ENCODE results near the gene TMEM95.

TMEM95 gene

DNA sequence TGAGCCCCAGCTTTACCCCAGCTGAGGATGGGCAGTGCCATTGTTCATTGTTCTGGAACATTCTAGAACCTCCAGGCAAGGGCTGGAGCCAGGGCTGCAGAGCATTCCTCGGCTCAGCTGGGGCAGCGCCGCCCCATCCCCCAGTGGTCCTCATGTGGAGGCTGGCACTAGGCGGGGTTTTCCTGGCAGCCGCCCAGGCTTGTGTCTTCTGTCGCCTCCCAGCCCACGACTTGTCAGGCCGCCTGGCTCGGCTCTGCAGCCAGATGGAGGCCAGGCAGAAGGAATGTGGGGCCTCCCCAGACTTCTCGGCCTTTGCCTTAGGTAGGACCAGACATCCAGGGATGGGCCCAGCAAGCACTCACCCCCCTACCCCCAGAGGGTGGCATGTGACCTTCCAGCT lies at the start of gene TMEM95:
TSS of gene TMEM95 (plus strand) at position 104 of the 400 bp plus-strand sequence. CDS start at position 153, 49 bp downstream.
- no peak for DNase-seq (ENCODE audit: low read depth)

DNA sequence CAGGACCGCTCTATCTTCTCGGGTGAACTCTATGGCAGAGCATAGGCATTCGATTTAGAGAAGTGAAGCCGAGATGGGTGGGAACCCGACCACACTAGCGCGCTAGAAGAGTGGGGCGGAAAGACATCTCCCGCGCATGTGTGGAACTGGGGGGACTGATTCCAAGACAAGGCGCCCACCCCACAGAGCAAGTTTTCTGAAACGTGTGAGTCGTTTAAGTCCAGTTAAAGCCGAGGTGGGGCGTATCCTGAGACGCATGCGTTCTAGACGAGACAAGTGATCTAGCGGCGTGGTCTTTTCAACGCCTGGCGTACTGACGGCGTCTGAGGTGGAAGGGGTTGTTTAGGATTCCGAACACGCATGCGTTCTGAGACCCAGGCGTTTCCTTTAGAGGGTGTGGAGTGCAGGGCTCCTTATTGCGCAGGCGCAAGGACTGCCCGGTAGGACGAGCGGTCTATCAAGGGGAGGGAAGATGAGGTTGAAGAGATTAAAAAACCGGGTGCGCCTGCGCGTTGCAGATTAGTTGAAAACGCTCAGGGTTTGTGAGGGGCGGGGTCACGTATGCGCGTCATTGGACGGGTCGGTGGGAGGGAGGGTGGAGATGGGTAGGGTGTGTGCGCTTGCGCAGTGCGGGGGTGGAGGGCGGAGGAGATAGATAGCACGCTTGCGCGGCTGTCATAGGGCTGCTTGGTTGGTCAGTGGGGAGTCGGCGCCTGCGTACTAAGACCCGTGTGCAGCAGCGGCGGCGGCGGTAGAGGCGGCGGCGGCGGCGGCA lies 47.9 kb upstream of the TMEM95 start, which contains the start of gene EIF5A:
TSS of gene EIF5A (plus strand) at position 718 of the 775 bp plus-strand sequence. CDS start 2,008 bp downstream, outside the sequence.
- DNase-seq (ENCODE audit: low read depth) = peak; percentile 100

- no peak for DNase-seq (ENCODE audit: low read depth)
Measured at GRCh38 chr17:7307686-7308624, 47.0 kb upstream of the TMEM95 start.

GRCh38 chr17:7308625-7309433 lies 46.1 kb upstream of the TMEM95 start:
- DNase-seq (ENCODE audit: low read depth) = peak; percentile 78

- no peak for DNase-seq (ENCODE audit: low read depth)
Measured at GRCh38 chr17:7309628-7310027, 45.3 kb upstream of the TMEM95 start.

DNA sequence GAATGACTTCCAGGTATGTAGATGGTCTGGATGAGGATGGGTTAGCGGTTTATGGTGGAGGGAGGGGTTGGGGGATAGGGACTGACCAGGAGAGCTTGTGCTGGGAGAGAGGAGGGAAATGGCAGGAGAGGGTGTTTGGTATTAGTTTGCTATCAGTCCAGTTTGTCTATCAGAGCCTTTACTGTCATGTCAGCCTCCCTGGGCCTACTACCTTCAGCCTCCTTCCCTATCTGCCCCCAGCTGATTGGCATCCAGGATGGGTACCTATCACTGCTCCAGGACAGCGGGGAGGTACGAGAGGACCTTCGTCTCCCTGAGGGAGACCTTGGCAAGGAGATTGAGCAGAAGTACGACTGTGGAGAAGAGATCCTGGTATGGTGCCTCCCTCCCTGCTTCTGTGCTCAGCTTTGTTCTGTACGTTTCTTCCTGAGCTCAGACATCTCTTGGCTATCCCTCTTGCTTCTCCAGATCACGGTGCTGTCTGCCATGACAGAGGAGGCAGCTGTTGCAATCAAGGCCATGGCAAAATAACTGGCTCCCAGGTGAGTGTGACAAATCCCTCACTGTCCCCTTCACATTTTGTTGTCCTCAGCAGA lies 43.7 kb upstream of the TMEM95 start:
- DNase-seq (ENCODE audit: low read depth) = no peak

DNA sequence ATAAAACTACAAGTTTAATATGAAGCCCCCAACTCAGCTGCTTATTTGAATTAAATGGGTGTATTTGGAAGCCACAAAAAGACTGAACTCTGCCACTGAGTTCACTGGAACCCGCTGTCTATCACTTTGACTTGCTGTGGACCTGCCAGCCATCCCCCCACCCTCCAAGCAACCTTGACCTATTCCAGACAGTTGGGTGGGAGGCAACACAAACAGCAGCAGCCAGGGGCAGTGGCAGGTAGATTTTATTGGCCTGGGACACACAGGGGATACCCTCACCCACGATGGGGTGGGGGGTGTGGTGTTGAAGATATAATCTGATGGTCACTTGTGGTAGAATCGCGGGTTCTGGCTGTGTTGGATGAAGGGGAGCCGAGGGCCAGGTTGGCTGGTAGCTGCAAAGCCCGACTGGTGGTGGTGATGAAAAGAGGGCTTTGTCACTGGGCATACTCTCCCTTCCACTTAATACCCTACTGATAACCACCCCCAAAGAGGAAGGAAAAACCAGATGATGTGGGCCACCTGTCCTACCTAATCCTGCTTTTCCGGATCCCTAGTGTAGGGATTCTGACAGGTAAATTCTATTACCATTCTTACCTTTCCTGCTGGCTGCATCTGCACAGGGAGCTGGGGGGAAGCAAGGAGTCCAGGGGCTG lies 42.4 kb upstream of the TMEM95 start:
- DNase-seq (ENCODE audit: low read depth) = no peak

DNA sequence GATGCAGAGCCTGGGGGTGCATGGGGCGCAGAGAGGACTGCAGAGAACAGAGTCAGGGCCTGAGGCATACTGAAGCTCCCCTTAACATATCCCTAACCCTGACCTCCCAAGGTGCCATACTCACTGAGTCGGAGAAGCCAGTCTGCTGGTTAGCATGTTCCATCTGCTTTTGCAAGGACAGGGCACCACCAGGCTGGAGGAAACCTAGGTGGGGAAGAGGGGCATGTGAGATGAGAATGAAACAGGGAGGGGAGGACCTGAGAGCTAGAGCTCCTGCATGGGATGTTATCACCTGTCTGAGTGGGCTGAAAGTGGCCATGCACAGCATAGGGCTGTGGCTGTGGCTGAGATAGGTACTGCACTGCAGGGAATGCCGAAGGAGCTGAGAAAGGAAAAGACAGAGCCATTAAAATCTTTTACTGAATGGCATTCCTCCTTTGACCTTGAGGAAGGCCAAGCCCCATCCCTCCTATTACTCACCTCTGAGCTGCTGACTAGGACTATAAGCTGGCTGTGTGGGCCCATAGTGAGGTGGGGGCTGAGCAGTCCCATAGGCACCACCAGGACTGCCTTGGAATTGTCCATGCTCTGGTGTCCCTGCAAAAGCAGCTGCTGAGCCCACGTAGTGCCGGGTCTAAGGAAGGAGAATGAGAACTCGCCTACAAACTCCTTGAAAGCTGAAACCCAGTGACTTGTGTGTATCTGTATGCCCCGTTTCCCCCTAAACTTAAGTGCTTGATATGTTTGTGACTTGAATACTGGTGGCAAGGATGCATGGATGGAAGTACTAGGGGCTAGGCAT lies 41.7 kb upstream of the TMEM95 start:
- no peak for DNase-seq (ENCODE audit: low read depth)

DNA sequence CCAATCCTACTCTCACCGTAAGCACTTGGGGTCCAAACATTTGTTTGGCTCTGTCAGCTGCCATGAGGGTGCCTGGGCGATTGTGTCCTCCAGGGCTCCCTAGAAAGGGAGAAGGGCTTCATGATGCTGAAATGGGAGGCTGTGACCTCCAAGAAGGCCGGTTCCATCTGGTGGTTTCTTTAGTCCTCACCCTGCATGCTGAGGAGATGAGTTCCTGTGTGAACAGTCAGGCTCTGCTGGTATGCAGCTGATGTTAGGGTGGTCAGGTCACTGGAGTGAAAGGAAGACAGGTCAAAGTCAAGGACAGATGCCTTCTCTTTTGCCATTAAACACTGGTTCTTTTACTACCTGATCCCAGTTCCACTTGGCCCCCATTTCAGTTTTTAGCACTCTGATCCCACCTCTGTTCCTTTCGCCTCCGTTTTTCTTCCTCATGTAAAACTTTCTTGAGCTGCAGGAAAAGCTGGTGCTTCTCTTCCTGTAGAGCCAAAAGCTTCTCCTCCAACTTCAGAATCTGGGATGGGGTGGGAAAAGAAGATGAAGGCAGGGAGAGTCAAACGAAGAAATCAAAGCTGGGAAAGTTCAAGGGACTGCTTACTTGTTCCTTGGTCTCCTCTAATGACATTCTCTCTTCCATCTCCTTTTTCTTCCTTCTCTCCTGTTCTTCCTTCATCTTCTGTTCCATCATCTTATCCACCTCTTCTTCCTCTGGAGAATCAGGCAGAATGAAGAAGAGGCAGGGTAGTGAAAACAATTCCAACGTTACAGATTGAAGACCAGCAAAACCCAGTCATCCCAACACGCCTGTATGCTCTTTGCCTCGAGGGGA lies 40.9 kb upstream of the TMEM95 start:
- DNase-seq (ENCODE audit: low read depth) = no peak

DNA sequence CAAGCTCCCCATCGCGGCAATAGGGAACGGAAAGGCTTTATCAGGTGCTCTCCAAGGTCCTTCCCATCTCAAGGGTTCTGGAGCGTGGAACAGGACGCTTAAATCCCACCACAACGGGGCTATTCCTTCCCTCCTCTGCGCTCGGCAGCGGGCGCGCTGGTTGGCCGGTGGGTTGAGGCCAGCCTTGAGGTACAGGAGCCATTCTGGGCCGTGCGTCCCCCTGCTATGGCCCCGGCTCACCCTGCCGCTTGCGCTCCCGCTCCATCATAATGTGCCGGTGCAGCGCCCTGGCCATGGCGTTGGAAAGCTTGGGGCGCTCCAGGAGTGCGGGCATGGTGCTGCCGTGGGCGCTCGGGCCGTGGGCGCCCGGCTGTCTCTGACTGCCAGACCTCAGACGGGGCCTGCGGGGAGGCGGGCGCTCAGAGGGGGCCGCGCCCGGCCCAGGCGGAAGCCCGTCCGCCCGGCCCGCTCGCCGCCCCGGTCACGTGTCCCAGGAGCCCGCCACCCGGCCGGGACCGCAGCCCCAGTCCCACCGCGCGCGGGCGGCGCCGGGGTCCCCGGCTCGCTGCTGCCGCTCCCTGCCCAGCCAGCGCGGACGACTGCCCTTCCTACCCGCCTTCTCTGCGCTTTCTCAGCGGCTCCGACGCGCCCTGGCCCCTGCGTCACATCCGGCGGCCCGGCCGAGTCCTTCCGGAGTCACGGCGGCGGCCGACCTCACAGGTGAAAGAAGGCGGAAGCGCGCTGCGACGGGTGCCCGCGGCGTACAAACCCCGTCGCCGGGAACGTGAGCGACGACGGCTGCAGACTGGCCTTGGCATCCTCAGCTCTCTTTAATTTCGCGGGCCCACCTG lies 40.0 kb upstream of the TMEM95 start, which contains the start of gene GPS2:
TSS of gene GPS2 (minus strand) at position 642 of the 851 bp plus-strand sequence. CDS start at position 334, 308 bp downstream.
- peak; percentile 89 for DNase-seq (ENCODE audit: low read depth)

DNA sequence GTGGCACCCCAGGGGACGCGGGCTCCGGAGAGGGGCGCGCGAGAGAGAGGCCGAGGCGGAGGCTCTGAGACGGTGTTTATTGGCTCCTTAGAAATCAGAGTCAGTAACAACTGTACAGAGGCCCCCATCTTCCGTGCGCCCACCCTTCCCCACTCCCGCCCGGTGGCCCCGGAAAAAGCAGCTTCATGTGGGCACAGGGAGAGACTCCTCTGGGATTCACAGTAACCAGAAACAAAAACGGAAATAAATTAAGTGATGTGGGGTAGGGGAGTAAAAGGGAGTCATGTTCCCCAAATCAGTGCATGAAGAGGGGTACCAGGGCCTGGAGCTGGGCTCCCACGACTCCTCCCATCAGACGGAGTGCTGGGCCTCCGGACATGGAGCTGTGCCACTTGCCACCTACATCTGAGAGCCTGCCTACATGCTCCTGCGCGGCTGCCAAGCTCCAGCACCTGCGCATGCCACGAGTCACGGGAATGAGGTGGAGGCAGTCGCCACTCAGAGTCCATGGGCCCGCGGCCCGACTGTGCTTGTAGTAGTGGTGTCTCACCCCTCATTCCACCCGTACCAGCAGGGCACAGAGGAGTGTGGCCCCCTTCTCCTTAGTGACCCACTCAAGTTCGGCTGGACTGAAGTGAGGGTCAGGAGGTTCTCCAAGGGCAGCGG lies 39.3 kb upstream of the TMEM95 start:
- no peak for DNase-seq (ENCODE audit: low read depth)

- DNase-seq (ENCODE audit: low read depth) = no peak
Measured at GRCh38 chr17:7317161-7317803, 37.7 kb upstream of the TMEM95 start.

GRCh38 chr17:7318121-7318860 lies 36.7 kb upstream of the TMEM95 start:
- DNase-seq (ENCODE audit: low read depth) = no peak

DNA sequence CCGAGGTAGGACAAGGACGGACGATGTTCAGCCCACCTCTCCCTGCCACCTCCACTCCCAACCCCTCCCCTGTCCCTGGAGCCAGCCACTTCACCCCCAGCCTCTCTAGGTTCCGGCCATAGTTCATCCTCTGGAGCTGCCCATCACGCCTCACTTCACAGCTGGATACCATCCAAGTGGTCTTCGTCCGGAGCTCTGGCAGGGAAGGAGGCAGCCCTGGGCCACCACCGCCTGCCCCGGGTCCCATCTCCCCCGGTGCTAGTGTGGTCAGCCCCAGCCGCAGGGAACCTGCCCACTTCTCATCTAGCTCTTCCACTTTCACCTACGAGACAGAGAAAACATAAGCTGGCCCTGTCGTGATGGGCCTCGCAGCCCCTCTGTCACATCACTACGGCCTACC lies 33.5 kb upstream of the TMEM95 start:
- DNase-seq (ENCODE audit: low read depth) = no peak

DNA sequence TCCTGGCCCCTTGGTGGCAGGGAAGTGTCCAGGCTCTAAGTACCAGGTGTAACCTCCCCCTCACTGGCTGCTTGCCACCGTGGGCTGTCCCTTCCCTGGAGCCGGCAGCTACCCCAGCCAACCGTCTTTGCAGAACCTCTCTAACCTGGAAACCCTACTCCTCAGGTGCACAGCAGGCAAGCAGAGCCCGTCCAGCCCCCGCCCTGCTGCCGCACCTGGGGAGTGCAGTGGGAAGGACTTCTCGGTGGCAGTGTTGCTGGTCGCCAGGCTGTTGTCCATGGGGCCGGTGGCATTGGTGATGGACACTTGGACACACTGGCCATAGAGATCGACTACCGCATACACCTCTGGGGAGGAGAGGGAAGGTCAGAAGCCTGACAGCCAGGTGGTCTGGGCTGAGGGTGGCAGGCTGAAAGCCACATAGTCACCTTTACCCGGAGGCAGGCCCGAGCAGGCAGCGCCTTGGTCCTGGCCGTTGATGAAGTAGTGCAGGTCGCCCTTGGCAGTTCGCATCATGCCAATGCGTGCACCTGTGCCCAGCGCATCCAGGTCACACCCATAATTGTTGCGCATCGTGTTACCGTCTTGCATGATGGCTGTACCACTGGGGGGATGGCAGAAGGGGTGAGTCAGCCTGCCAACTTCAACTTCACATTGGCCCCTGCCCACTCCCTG lies 32.3 kb upstream of the TMEM95 start:
- no peak for DNase-seq (ENCODE audit: low read depth)

Measured in stimulated activated CD8-positive, alpha-beta memory T cell treated with anti-CD3 and anti-CD28 coated beads, Interleukin-12 subunit alpha, Interleukin-12 subunit beta, amount 100 ng/mL, for 1 hour (primary cell).